ENCODE measurements around the gene ORAI1.

GRCh38 chr12:121678716-121679300, 52.5 kb downstream of the ORAI1 start:
- no peak for TF ChIP-seq CTCF (conservative IDR thresholded peaks at IDR 0.05)
- no peak for TF ChIP-seq ZFX (IDR thresholded peaks at IDR 0.05)
